ENCODE results near the gene DRAP1. TPM values are rescaled to one million over a fixed set of nuclear protein-coding genes. Genes with fewer than 3 reads are reported as not detected.

The DRAP1 gene
- total RNA-seq, 4 donors from 2014 or later, result 96.7 to 146 (median 110) TPM

- in situ Hi-C loops (cut with MboI; ENCODE audit: low sequenced_read_pairs in 4 of 4), result no loop called here
- H3K4me1 ChIP-seq, result no peaks in the 10 kb centered on the region
- intact Hi-C loops (cut with DNase I; ENCODE audit: low total_unique reads), result no loop called here
- H3K36me3 ChIP-seq, result no peaks in the 10 kb centered on the region
- H3K4me3 ChIP-seq, result no peak overlapping the region
- peaks cover 0 to 6% (median 0%) of the 10 kb centered on the region in 3 donors for H3K27me3 ChIP-seq
- no peak for TF ChIP-seq CTCF (IDR thresholded peaks at IDR 0.05 in 4 of 5, conservative IDR thresholded peaks at IDR 0.05 in 1 of 5)
- no peak for TF ChIP-seq POLR2A (IDR thresholded peaks at IDR 0.05)
- ATAC-seq (no peak), DNase-seq (no peak)
- H3K27ac ChIP-seq, result no peak overlapping the region
- no peaks in the 10 kb centered on the region for H3K9me3 ChIP-seq
Observed at GRCh38 chr11:65934014-65934413, 14.8 kb downstream of the DRAP1 start.

GRCh38 chr11:65937766-65938165 lies 18.5 kb downstream of the DRAP1 start:
- no peak for TF ChIP-seq CTCF (IDR thresholded peaks at IDR 0.05 in 4 of 5, conservative IDR thresholded peaks at IDR 0.05 in 1 of 5)
- TF ChIP-seq POLR2A (IDR thresholded peaks at IDR 0.05), result no peak
- peaks cover 0 to 6% (median 2%) of the 10 kb centered on the region in 3 donors for H3K27me3 ChIP-seq
- H3K4me3 ChIP-seq, result no peak overlapping the region

GRCh38 chr11:65941720-65942310 lies 22.6 kb downstream of the DRAP1 start:
- DNase-seq (no peak), ATAC-seq (no peak)
- no peak overlapping the region for H3K4me3 ChIP-seq
- no peaks in the 10 kb centered on the region for H3K4me1 ChIP-seq
- no peaks in the 10 kb centered on the region for H3K9me3 ChIP-seq
- no peaks in the 10 kb centered on the region for H3K36me3 ChIP-seq
- in situ Hi-C loops (cut with MboI; ENCODE audit: low sequenced_read_pairs in 4 of 4), result no loop called here
- H3K27me3 ChIP-seq, result peaks cover 0 to 2% (median 0%) of the 10 kb centered on the region in 3 donors
- no peak overlapping the region for H3K27ac ChIP-seq
- intact Hi-C loops (cut with DNase I; ENCODE audit: low total_unique reads), result no loop called here
- TF ChIP-seq POLR2A (IDR thresholded peaks at IDR 0.05) (no peak), CTCF (IDR thresholded peaks at IDR 0.05 in 4 of 5, conservative IDR thresholded peaks at IDR 0.05 in 1 of 5) (no peak)

More at GRCh38 chr11:65937766-65938165, 18.5 kb downstream of the DRAP1 start:
- Histone ChIP-seq H3K27ac (no peak overlapping the region), H3K9me3 (no peaks in the 10 kb centered on the region), H3K4me1 (no peaks in the 10 kb centered on the region), H3K36me3 (no peaks in the 10 kb centered on the region)
- ATAC-seq (no peak), DNase-seq (no peak)
- intact Hi-C loops (cut with DNase I; ENCODE audit: low total_unique reads), result no loop called here
- in situ Hi-C loops (cut with MboI; ENCODE audit: low sequenced_read_pairs in 4 of 4), result no loop called here

- no peak for TF ChIP-seq CTCF (IDR thresholded peaks at IDR 0.05 in 4 of 5, conservative IDR thresholded peaks at IDR 0.05 in 1 of 5)
- TF ChIP-seq POLR2A (IDR thresholded peaks at IDR 0.05), result no peak
- no peaks in the 10 kb centered on the region for H3K4me1 ChIP-seq
- DNase-seq, result no peak
- in situ Hi-C loops (cut with MboI; ENCODE audit: low sequenced_read_pairs in 4 of 4), result no loop called here
- H3K27me3 ChIP-seq, result peaks cover 0 to 2% (median 0%) of the 10 kb centered on the region in 3 donors
- no peaks in the 10 kb centered on the region for H3K36me3 ChIP-seq
- intact Hi-C loops (cut with DNase I; ENCODE audit: low total_unique reads), result no loop called here
- H3K9me3 ChIP-seq, result no peaks in the 10 kb centered on the region
- H3K27ac ChIP-seq, result no peak overlapping the region
- ATAC-seq, result no peak
- no peak overlapping the region for H3K4me3 ChIP-seq
Observed at GRCh38 chr11:65942531-65942930, 23.3 kb downstream of the DRAP1 start.

GRCh38 chr11:65944191-65944590 lies 25.0 kb downstream of the DRAP1 start:
- TF ChIP-seq CTCF (IDR thresholded peaks at IDR 0.05 in 4 of 5, conservative IDR thresholded peaks at IDR 0.05 in 1 of 5) (no peak), POLR2A (IDR thresholded peaks at IDR 0.05) (no peak)
- H3K4me3 ChIP-seq, result no peak overlapping the region
- in situ Hi-C loops (cut with MboI; ENCODE audit: low sequenced_read_pairs in 4 of 4) (no loop called here), intact Hi-C loops (cut with DNase I; ENCODE audit: low total_unique reads) (no loop called here)
- H3K9me3 ChIP-seq, result no peaks in the 10 kb centered on the region
- DNase-seq, result no peak
- peaks cover 0 to 2% (median 0%) of the 10 kb centered on the region in 3 donors for H3K27me3 ChIP-seq
- no peak overlapping the region for H3K27ac ChIP-seq
- H3K36me3 ChIP-seq, result no peaks in the 10 kb centered on the region
- no peak for ATAC-seq
- no peaks in the 10 kb centered on the region for H3K4me1 ChIP-seq
